ENCODE results near the gene MSANTD3. TPM values are rescaled to one million over a fixed set of nuclear protein-coding genes. Genes with fewer than 3 reads are reported as not detected.
A peak's percentile ranks its signal among the peaks of the same experiment; 100 is the strongest.

MSANTD3 gene
- total and polyA plus RNA-seq, 2 donors from 2014 or later = 14.3 to 16.7 TPM

DNA sequence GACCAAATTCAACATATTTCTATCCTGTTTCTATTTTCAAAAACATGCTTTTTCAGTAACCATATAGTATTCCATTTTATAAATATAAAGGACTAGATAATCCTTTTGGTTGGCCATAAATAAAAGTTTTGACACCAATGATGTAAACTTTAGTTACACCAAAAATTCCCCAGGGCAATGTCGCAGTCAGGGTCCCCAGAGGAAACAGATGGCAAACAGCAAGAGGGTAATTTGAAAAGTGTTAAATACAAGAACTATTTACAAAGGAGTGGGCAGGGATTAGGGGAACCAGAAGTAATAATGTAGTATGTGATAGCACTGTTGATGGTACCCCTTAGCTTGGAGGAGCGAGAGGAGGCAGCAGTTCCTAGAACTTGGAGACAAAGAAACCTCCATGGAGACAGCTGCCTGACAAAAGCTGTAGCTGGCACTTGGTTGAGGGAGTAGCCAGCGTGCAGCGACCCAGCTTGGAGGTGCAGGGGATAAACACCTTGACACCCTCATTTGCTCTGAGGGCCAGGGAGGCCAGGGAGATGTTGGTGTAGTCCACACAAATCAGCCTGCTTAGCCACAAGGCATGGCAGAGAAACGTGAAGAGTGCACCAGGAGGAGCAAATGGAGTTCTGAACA, 18.3 kb upstream of the MSANTD3 start:
- no peaks in the 10 kb centered on the region for H3K27me3 ChIP-seq (ENCODE audit: control insufficient read depth, insufficient read depth, low read length)
- TF ChIP-seq, protein P1, sequence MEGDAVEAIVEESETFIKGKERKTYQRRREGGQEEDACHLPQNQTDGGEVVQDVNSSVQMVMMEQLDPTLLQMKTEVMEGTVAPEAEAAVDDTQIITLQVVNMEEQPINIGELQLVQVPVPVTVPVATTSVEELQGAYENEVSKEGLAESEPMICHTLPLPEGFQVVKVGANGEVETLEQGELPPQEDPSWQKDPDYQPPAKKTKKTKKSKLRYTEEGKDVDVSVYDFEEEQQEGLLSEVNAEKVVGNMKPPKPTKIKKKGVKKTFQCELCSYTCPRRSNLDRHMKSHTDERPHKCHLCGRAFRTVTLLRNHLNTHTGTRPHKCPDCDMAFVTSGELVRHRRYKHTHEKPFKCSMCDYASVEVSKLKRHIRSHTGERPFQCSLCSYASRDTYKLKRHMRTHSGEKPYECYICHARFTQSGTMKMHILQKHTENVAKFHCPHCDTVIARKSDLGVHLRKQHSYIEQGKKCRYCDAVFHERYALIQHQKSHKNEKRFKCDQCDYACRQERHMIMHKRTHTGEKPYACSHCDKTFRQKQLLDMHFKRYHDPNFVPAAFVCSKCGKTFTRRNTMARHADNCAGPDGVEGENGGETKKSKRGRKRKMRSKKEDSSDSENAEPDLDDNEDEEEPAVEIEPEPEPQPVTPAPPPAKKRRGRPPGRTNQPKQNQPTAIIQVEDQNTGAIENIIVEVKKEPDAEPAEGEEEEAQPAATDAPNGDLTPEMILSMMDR (IDR thresholded peaks at IDR 0.05; ENCODE audit: borderline replicate concordance, extremely low read depth, insufficient read depth) = no peak
- no peak overlapping the region for H3K9ac ChIP-seq (ENCODE audit: low read length in 3 of 3)
- intact Hi-C loops (cut with DNase I) = no loop called here
- FAIRE-seq (no peak), DNase-seq (no peak)
- peaks cover 0 to 8% (median 0%) of the 10 kb centered on the region in 3 donors for H3K4me1 ChIP-seq (ENCODE audit: control insufficient read depth in 2 of 3, insufficient read depth in 2 of 3, low read depth in 1 of 3, low read length in 3 of 3)
- H3K36me3 ChIP-seq (ENCODE audit: control insufficient read depth in 2 of 3, insufficient read depth in 3 of 3, low read length in 3 of 3) = no peaks in the 10 kb centered on the region
- H3K4me3 ChIP-seq (ENCODE audit: low read length in 3 of 3) = no peak overlapping the region
- no peak overlapping the region for H3K27ac ChIP-seq (ENCODE audit: low read depth in 2 of 2, low read length in 2 of 2)
- H3K9me3 ChIP-seq (ENCODE audit: control insufficient read depth in 2 of 3, insufficient read depth in 1 of 3, low read length in 3 of 3) = no peaks in the 10 kb centered on the region

DNA sequence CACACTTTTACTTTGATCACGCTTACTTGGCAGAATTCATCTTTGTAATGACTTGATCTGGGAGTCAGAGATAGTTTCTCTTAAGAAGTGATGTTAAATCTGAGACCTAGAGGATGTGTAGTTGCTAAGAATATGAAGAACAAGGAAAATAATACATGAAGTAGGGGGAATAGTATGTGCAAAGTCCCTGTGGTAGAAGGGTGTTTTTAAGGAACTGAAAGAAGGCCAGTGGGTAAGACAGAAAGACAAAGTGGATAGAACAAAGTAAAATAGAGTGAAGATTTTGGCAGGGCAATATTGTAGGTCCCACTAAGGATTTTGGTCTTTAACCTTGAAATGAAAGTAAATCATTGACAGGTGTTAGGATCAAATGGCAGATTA, 17.8 kb upstream of the MSANTD3 start:
- intact Hi-C loops (cut with DNase I) = no loop called here
- H3K4me1 ChIP-seq (ENCODE audit: control insufficient read depth in 2 of 3, insufficient read depth in 2 of 3, low read depth in 1 of 3, low read length in 3 of 3) = peaks cover 0 to 8% (median 0%) of the 10 kb centered on the region in 3 donors
- H3K27me3 ChIP-seq (ENCODE audit: control insufficient read depth, insufficient read depth, low read length) = no peaks in the 10 kb centered on the region
- no peak overlapping the region for H3K4me3 ChIP-seq (ENCODE audit: low read length in 3 of 3)
- DNase-seq (no peak), FAIRE-seq (no peak)
- H3K36me3 ChIP-seq (ENCODE audit: control insufficient read depth in 2 of 3, insufficient read depth in 3 of 3, low read length in 3 of 3) = no peaks in the 10 kb centered on the region
- H3K9ac ChIP-seq (ENCODE audit: low read length in 3 of 3) = no peak overlapping the region
- TF ChIP-seq, protein P1 (IDR thresholded peaks at IDR 0.05; ENCODE audit: borderline replicate concordance, extremely low read depth, insufficient read depth) = no peak
- H3K27ac ChIP-seq (ENCODE audit: low read depth in 2 of 2, low read length in 2 of 2) = no peak overlapping the region
- H3K9me3 ChIP-seq (ENCODE audit: control insufficient read depth in 2 of 3, insufficient read depth in 1 of 3, low read length in 3 of 3) = no peaks in the 10 kb centered on the region

DNA sequence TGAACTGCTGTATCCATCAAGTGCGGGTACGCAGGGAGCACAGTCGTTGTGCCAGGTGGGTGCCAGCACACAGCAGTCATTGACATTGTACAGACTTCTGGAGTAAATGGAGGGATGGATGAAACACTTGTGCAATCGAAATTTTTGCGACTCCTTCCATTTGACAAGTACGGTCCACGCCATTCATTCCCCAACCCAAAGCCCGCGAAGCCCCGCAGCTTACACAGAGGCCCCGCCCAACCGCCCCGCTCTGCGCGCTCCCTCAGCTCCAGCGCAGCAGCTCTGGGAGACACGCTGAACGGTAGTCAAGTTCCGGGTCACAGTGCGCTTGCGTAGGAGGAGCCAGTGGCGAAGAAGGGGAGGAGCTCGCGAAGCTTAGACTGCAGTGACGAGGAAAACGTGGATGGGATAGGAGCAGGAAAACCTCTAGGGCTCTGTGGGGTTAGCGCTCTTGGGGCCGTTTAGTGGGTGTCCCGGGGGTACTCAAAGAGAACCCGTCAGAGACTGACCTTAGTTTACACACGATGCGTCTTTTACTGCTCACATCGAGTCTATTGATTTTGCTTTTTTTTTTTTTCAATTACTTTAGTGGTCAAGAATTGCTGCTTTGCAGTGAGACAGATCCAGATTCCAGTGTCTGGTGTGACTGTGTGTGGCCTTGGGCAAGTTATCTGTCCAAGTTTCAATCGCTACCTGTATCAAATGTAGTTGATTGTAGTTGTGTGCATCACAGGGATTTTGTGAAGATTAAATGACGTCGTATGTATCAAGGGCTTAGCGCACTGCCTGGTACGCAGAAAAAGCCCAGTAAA, 15.3 kb upstream of the MSANTD3 start:
- peak overlapping the region; percentile 50 to 67 (median 65) for H3K4me3 ChIP-seq (ENCODE audit: low read length in 3 of 3)
- H3K4me1 ChIP-seq (ENCODE audit: control insufficient read depth in 2 of 3, insufficient read depth in 2 of 3, low read depth in 1 of 3, low read length in 3 of 3) = peaks cover 0 to 8% (median 0%) of the 10 kb centered on the region in 3 donors
- FAIRE-seq (no peak), DNase-seq (peak; percentile 92 to 97 (median 95))
- H3K9me3 ChIP-seq (ENCODE audit: control insufficient read depth in 2 of 3, insufficient read depth in 1 of 3, low read length in 3 of 3) = no peaks in the 10 kb centered on the region
- intact Hi-C loops (cut with DNase I) = no loop called here
- H3K36me3 ChIP-seq (ENCODE audit: control insufficient read depth in 2 of 3, insufficient read depth in 3 of 3, low read length in 3 of 3) = no peaks in the 10 kb centered on the region
- TF ChIP-seq, protein P1 (IDR thresholded peaks at IDR 0.05; ENCODE audit: borderline replicate concordance, extremely low read depth, insufficient read depth) = no peak
- H3K9ac ChIP-seq (ENCODE audit: low read length in 3 of 3) = peak overlapping the region; percentile 43 to 59 (median 48)
- no peak overlapping the region for H3K27ac ChIP-seq (ENCODE audit: low read depth in 2 of 2, low read length in 2 of 2)
- H3K27me3 ChIP-seq (ENCODE audit: control insufficient read depth, insufficient read depth, low read length) = no peaks in the 10 kb centered on the region

All from kidney (tissue), 14 donors.